Measurements from ENCODE around the gene GARIN1A.

- TF ChIP-seq CTCF (conservative IDR thresholded peaks at IDR 0.05; ENCODE audit: low read depth, low read length) = no peak
- TF ChIP-seq USF2 (IDR thresholded peaks at IDR 0.05; ENCODE audit: low read depth, low read length) = no peak
- TF ChIP-seq CEBPB (IDR thresholded peaks at IDR 0.05; ENCODE audit: low read depth, low read length) = no peak
- TF ChIP-seq POLR2A (IDR thresholded peaks at IDR 0.05; ENCODE audit: low read depth, low read length) = no peak
- no peak for TF ChIP-seq SMC3 (IDR thresholded peaks at IDR 0.05; ENCODE audit: low read depth, low read length)
- TF ChIP-seq RFX5 (IDR thresholded peaks at IDR 0.05; ENCODE audit: low read depth, low read length) = no peak
- no peak for TF ChIP-seq BHLHE40 (IDR thresholded peaks at IDR 0.05; ENCODE audit: low read depth, low read length)
- TF ChIP-seq MAZ (IDR thresholded peaks at IDR 0.05; ENCODE audit: borderline replicate concordance, low read depth, low read length) = no peak
- TF ChIP-seq RAD21 (IDR thresholded peaks at IDR 0.05; ENCODE audit: low read length) = no peak
- no peak for TF ChIP-seq MXI1 (IDR thresholded peaks at IDR 0.05; ENCODE audit: borderline replicate concordance, low read depth, low read length)
- no peak for TF ChIP-seq FOS (IDR thresholded peaks at IDR 0.05; ENCODE audit: low read depth, low read length)
- TF ChIP-seq NFE2L2 (IDR thresholded peaks at IDR 0.05; ENCODE audit: low read depth, low read length) = no peak
- TF ChIP-seq CHD1 (IDR thresholded peaks at IDR 0.05; ENCODE audit: low read depth, low read length) = no peak
- TF ChIP-seq ELK1 (IDR thresholded peaks at IDR 0.05; ENCODE audit: borderline replicate concordance, low read depth, low read length) = no peak
These were observed 19.1 kb downstream of the GARIN1A start for GRCh38 chr7:128691227-128691626.

Measured in IMR-90 (cell line).